GM19328 (cell line): ENCODE measurements around the gene TXNDC17.
A peak's percentile ranks its signal among the peaks of the same experiment; 100 is the strongest.
"Not testable (repeated sequence)": the region's sequence is repeated elsewhere in the genome, so short reads cannot be mapped to it uniquely, and the experiment has no call there.

Source experiments
- ATAC-seq: cut with Tn5 transposase; IDR thresholded peaks from one replicate; pipeline ENCODE4 v1.9.1; 2021; ENCODE audit warnings: mild to moderate bottlenecking, moderate library complexity; ENCODE audit not compliant: unreplicated experiment

Gene TXNDC17

DNA sequence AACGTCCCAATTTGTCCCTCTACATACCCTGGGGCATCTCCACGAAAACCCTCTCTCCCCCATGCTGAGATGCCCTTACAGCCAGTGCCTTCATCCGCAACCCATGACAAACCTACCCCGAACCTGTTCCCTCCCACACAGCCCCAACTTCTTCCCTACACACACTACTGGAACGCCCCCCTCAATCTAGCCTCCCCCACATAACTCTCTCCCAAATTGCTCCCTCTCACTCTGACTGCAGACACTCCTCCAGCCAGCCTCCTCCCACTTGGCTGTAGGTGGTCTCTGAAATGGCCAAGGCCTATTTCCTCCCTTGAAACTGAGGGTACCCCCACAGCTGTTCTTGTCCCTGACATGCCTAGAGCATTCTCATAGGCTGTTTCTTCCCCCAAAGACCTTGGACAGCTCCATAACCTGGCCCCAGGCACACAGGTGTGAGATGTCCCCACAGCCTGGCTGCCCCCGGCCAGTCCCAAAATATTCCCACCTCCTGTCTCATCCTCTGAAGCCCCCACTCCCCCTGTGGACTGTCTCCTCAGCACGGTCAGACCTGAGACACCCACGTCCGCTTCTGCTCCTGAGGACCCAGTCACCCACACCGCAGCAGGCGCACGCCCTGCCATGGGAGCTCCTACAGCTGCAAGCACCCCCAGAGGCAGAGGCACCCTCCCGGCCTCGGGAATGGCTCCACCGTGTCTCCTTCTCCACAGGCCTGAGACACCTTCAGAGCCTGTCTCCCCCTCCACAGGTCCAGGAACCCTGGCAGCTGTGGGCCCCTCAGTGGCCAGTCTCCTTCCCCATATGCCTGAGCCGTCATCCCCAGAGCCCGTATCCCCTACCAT is 4.0 kb upstream of the TXNDC17 start:
- ATAC-seq, result no peak

DNA sequence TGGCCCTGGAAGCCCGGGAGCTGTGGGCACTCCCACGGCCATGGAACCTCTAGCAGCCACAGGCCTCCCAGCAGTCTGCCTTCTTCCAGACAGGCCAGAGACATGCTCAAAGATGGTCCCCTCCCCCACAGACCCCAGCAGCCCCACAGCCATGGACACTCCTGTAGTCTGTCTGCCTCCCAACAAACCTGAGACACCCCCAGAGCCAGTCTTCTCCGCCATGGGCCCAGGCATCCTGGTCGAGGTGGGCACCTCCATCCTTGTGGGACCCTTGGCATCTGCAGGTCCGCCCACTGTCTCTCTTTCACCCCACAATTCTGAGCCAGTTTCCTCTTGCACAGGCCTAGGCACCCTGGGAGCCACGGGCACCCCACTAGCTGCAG is 3.4 kb upstream of the TXNDC17 start:
- ATAC-seq, result no peak

DNA sequence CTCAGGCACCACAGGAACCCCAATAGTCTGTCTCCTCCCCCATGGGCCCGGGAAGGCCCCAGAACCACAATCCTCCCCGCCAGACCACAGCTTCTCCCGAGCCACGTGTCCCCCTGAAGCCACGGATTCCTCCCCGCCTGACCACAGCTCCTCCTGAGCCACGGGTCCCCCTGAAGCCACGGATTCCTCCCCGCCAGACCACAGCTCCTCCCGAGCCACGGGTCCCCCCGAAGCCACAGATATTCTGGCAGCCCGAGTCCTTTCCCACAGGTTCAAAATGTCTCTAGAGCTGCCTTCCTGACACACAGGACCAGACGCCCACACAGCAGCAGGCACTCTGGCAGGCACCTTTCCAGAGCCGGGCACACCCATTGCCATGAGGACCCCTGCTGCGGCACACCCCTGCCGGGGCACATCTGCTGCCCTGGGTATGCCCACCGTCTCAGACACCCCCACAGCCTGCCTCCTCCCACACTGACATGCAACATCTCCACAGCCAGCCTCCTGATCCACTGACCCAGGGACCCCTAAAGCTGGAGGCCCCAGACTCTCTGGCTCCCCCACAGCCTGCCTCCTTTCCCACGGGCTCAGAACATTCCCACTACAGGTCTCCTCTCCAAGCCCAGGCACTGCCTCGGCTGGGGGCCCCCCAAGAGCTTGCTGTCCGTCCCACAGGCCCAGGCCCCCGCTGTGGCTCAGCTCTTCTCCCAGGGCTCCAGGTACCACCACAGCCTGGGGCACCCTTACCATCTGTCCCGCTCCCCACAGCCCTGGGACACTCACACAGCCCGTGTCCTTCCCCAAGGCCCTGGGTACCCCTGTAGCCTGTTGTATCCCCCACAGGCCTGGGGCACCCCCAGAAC is 2.6 kb upstream of the TXNDC17 start:
- no peak for ATAC-seq

DNA sequence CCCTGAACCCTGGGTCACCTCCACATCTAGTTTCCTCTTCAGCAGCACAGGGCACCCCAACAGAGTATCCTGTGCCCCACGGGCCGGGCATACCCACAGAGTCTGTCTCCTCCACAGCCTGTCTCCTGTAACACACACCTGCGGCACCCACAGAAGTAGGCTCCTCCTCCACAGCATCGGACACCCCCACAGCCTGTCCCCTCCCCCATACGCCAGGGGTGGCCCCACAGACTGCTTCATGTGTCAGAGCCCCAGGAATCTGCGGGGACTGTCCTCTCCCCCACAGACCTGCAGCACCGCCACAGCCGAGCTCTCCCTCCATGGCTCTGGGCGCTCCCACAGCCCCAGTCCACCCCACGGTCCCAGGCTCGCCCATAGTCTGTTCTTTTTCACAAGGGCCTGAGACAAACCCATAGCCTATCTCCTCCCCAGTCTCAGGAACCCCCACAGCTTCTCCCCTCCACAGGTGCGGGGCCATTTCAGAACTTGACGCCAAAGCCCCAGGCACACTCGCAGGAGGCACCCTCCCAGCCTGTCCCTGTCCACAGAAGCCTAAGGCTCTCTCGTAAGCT is 1.8 kb upstream of the TXNDC17 start:
- ATAC-seq, result no peak

DNA sequence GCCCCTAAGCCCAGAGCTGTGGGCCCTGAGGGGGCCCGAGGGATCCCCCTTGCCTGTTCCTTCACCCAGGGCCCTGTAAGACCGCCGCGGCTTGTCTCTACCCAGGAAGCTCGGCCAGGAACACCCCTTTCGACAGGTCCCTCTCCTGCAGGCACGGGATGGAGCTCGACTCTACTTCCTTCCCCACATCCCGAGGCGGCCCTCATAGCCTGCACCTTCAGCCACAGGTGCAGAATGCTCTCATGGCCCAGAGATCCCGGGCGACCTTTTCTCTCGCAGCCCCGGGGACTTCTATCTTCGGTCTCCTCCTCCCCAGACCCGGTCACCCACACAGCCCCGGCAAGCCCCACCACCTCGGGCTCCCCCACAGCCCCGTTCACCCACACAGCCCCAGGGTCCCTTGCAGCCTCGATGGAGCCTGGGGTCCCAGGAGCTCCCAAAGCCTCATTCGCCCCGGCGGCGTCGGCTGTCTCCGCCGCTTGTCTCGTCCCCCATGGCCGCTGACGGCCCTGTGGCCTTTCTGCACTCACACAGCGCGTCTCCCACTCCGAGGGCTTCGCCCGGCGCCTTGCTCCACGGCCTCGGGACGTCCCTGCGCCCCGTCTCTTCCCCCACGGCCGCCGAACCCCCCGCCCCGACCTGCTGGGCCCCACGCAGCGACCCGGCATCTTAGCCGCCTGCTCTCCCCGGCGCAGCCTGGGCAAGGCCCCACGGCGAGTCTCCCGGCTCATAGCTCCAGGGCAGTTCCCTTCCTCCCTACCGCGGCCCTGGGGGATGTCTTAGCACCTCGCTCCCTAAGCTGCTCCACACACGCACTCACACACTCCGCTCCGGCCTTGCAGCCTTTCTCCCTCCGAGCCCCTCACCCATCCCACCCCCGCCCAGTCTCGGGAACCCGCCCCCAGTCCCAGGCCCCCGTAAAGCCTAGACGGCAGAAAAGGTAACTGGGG is 999 bp upstream of the TXNDC17 start:
- ATAC-seq, result peak; percentile 10

DNA sequence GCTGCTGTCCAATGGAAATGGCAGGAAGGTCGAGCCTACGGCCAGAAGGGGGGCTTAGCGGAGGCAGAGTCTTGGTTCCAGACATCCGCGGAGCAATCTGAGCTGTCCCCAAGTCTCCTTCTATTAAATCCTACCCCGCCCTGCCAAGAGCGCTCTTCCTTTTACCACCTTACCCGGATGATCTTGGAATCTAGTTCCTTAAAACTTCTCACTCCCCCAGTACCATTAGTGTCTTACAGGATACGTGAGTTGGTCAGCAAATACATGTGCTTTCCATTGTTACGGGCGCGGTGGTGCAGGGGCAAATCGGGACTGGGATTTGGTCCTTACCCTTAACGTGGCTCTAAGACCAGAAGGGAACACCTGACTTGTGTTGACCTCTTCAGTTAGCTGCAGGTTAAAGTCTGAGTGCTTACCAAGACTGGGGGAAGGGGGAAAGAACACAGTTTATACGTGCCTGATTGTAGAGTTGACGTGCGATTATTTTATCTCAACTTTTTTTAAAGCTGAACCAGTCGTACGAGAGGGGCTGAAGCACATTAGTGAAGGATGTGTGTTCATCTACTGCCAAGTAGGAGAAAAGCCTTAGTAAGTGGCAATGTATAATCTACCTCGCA is 495 bp downstream of the TXNDC17 start:
- ATAC-seq, result no peak

DNA sequence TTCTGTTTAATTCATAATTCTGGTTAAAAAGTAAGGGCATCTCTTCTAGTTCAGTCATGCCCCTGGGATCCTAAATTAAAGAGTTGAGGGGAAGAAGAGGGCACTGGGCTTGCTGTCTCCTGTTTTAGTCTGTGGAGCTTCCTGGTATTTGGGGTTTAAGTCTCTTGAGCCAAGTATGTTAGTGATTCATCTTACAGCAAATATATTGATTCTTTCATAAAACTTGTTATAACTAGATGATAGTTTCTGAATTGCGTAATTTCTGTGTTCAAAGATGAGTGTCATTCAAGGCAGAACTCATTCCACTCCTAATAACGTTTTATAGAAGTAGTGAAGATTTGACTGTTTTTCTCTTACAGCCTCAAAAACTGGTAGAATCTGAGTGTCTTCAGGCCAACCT is 1.7 kb downstream of the TXNDC17 start:
- no peak for ATAC-seq

DNA sequence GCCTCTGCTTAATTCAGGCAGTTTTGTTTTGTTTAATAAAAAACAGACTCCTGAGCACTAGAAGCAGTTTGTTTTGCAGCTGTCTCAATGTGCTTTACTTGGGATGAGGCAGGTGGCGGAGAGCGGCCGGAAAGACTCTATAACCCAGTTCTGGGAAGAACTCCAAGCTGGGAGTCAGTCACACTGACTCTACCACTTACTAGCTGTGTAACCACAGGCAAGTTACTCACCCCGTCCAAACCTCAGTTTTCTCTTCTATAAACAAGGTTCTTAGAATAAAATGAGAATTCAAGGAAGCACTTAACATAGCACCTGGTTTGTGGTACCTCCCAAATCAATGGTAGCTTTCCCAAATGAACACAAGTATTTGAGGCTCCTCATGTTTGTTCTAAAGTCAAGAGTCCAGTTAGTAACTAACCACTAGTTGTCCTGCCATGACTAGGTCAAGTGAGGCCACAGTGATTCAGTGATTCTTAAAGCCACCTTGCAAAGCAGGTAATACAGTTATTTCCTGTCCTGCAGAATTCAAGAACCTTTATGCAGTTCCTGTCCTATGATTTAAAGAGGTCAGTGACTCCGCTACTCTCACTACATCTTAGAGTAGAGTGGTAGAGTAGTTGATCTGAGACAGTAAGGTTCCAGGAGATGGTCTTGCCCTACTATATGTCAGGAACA is 2.7 kb downstream of the TXNDC17 start:
- no peak for ATAC-seq

DNA sequence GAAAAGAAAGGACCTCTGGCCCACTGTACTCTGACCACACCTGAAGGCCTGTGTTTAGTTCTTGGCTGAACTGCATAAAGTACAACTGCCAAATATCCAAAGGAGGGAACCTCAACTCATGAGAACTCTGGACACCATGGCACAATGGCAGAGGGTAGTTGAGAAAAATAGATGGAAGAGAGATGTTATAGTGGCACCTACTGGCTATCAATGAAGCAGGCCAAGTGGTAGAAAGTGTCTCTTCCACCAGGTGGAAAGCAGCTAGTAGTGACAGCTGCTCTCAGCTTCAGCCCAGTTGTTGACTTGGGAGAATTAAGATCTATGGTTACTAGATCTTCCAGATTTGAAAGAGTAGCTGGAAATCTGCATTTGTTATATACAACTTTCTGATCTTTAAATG is 7.3 kb downstream of the TXNDC17 start:
- ATAC-seq, result no peak

DNA sequence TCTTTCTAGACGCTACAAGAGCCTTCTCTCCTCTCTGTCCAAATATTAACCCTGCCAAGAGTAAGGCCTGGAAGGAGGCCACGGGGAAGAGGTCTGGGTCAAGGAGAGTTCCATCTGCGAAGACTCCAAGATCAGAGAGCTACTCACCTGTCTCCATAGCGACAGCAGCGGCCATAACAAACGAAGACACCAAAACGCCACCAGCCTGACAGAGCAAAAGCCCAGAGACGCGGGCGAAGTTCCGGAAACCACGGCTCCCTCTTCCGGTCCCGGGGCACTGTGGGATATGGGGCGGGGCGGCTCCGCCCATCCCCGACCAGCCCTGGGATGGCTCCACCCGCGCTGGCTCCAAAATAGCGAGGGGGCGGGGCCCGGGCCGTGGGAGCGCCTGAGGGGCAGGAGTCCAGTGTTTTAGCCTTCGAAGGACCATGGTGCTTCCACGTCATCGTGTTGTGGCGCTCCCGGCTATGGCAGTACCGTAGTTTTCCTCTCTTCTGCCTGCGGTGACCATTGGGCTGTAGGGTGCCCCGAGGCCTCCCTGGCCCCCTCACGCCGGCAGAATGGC is 10.6 kb downstream of the TXNDC17 start, which contains the start of the genes C17orf100 and MED31:
TSS of gene C17orf100 (plus strand) at position 409 of the 565 bp plus-strand sequence. CDS start at position 561, 152 bp downstream.
TSS of gene MED31 (minus strand) at position 252 of the 565 bp plus-strand sequence. CDS start at position 175, 77 bp downstream.
- peak; percentile 94 for ATAC-seq

DNA sequence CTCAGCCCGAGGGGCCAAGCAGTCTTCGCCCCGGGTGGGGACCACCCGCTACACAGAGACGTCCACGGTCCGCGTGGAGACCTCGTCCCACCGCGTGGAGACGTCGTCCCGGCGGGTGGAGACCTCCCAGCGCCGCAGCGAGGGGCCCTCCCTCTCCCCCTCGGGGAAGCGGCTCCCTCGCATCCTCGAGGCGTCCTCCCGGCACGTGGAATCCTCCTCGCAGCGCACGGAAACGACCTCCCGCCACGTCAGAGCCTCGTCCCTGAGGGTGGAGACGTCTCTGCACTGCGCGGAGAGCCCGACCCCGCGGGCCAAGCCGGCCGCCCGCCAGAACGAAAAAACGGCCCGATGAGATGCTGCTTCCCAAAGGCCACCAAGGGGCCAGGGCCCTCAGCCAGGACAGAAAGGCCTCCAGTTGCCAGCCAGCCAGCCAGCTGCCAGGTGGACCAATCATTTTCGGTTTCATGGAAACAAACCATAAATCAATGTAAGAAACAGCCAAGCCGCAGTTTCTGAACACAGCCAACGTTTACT is 11.1 kb downstream of the TXNDC17 start:
- ATAC-seq, result no peak

DNA sequence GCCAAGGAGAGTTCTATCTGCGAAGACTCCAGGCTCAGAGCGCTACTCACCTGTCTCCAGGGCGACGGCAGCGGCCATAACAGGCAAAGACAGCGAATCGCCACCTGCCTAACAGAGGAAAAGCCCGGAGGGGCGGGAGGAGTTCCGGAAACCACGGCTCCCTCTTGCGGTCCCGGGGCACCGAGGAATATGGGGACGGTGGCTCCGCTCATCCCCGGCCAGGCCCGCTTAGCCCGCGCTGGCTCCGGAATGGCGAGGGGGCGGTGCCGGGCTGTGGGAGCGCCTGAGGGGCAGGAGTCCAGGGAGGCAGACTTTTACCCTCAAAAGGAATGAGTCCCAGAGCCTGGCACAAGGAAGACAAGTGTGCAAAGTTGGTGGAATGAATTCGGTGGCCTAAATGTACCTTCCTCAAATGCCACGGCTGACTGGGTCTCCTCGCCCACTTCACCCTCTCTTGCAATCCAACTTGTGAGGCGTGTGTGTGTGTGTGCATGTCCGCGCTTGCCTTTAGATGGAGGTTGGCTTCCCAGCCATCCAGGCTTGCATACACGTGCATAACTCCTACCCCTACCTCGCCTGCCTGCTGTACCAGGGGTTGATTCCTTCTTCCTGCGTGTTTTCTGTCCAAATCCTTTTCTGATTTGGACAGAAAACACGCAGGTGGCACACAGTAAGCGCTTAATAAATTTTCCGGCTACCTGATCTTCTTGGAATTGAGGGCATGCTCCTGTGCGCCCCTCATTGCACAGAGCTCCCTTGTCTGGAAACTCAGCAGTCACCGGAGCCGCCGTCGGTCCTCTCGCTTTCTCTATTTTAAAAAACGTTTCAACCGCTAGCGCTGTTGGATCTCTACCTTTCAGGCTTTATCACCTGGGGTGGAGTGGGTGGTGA is 14.2 kb downstream of the TXNDC17 start:
- no peak for ATAC-seq

DNA sequence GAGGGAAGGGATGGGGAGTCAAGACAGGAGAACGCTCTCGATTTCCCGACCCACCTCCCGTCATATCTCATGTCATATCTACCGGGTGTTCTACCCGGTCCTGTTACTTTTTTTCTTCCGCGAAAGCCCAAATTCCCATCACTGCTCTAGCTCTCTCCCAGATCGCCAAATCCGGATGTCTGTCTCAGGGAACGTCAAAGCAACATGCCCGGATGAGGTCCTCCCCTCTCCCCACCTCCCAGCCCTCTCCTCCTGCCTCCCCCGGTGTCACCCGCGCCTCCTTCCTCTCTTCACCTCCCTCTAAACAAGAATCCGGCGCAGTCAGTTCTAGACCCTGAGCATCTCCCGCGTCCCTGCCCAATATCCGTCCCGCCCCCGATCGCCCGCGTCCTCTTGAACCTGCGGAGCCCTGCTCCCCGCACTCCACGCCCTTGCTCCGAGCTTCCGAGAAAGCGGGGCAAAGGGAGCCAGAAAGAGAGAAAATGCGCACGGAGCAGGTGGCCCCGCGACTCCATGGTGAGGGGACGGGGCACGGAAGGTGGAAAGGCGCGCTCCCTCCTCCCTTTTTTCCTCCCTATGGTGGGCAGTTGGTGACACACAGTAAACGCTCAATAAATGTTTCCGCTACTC is 15.0 kb downstream of the TXNDC17 start:
- ATAC-seq, result not testable (repeated sequence)

DNA sequence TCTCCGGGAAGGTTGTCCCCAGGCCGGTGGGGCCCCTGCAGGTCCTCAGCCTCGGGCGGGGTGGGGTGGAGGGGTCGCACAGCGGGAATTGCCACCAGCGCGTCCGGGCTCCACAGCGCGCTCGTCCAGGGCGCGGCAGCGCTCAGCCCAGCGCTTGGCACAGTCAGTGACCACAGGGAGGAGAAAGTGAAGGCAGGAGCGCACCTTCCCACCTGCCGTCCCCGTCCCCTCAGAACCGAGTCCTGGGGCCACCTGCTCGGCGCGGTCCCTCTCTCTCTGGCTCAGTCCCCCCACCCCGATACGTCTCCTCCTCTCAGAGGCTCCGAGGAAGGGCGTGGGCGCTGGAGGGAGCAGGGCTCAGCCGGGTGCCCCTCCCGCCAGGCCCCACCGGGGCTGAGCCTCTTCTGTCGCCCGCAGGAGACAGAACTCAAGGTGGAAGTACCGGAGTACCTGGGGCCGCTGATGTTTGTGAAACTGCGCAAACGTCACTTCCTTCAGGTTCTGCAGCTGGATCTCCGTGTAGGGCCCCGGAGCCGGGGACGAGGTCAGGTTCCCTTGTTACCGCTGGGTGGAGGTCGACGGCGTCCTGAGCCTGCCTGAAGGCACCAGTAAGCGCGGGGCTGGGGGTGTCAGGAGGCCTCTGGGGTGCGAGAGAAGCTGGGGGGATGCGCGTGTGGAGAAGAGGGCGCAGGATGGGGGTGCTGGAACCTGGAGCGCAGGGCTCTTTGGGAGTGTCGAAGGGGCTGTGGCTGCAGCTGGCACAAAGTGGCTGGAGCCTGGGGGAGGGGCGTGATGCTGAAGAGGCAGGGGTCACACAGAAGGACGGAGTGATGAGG is 16.2 kb downstream of the TXNDC17 start:
- not testable (repeated sequence) for ATAC-seq

DNA sequence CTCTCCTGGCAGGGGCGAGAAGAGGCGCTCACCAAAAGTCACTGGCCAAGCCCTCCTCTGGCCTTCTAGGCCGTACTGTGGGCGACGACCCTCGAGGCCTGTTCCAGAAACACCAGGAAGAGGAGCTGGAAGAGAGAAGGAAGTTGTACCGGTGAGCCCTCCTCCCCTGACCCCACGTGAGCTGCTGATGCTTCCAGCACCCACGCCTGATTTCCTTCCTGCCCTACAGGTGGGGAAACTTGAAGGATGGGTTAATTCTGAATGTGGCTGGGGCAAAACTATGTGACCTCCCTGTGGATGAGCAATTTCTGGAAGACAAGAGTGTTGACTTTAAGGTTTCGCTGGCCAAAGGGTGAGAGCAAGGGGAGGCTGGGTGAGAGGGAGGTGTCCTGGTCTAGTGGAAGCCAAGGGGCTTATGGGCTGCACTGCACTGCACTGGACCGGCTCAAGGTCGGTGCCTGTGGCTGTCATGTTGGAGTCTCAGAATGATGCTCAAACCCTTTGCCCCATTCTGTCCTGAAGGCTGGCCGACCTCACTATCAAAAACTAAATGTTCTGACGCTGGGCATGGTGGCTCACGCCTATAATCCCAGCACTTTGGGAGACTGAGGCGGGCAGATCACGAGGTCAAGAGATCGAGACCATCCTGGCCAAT is 16.9 kb downstream of the TXNDC17 start:
- no peak for ATAC-seq

DNA sequence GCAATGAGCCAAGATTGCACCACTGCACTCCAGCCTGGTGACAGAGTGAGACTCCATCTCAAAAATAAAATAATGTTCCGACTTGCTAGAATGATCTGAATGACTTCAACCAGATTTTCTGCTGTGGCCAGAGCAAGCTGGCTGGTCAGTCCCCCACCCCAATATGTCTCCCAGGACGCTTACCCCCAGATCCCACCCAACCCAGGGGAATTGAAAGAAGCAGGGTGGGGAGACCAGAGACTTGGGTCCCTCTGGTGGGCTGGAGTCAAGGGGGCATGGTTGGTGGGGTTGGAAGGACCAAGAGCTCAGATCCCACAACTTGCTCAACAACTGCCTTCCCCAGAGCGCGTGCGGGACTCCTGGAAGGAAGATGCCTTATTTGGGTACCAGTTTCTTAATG is 17.6 kb downstream of the TXNDC17 start:
- not testable (repeated sequence) for ATAC-seq
